ENCODE measurements around the gene NBPF9.
"Not testable (repeated sequence)": the region's sequence is repeated elsewhere in the genome, so short reads cannot be mapped to it uniquely, and the experiment has no call there.

DNA sequence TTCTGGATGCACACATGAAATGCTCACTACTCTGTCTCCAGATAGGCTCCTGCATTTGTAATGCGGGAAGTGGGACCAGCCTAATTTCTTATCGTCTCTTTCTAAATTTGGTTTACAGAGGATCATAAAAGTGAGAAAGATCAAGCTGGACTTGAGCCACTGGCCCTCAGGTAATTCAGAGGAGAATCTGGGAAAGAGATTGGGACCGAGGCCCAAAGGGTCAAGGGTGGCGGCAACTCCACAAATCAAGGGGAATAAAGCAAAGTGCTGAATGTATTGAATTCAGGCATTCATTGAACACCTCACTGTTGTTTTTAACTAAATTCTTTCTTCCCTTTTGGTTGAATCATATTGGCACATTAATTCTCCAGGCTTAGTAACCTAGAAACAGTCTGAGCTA is 95.0 kb downstream of the NBPF9 start:
- TF ChIP-seq, protein P1, sequence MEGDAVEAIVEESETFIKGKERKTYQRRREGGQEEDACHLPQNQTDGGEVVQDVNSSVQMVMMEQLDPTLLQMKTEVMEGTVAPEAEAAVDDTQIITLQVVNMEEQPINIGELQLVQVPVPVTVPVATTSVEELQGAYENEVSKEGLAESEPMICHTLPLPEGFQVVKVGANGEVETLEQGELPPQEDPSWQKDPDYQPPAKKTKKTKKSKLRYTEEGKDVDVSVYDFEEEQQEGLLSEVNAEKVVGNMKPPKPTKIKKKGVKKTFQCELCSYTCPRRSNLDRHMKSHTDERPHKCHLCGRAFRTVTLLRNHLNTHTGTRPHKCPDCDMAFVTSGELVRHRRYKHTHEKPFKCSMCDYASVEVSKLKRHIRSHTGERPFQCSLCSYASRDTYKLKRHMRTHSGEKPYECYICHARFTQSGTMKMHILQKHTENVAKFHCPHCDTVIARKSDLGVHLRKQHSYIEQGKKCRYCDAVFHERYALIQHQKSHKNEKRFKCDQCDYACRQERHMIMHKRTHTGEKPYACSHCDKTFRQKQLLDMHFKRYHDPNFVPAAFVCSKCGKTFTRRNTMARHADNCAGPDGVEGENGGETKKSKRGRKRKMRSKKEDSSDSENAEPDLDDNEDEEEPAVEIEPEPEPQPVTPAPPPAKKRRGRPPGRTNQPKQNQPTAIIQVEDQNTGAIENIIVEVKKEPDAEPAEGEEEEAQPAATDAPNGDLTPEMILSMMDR (IDR thresholded peaks at IDR 0.05; ENCODE audit: low read depth, low read length, missing input control): not testable (repeated sequence)
- not testable (repeated sequence) for TF ChIP-seq RAD21 (IDR thresholded peaks at IDR 0.05)
